ENCODE measurements around the gene MPRIP. TPM values are rescaled to one million over a fixed set of nuclear protein-coding genes. Genes with fewer than 3 reads are reported as not detected.

The MPRIP gene
- polyA plus RNA-seq, 1 donor from 2014 or later: 47.3 TPM

DNA sequence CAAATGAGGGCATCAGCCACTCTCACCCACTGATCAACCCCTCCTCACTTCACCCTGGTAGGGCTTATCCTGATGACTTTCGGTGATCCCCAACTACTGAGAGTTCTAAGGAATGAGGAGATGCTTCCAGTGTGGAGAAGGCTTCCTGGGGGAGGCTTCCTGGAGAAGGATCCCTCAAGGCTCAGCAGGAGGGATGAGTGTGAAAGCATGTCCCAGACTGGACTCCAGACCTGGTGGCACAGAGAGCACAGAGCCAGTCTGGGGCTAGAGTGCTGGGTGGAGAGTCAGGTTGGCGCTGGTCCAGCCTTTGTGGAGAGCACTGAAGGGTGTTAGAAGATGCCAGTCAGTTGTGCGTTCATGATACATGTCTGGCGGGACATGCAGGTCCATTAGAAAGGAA lies 110.1 kb downstream of the MPRIP start:
- Histone ChIP-seq H3K9ac (ENCODE audit: low read length) (no peak overlapping the region), H2AFZ (ENCODE audit: low read depth, low read length) (no peak overlapping the region), H3K27me3 (ENCODE audit: insufficient read depth, low read depth, low read length) (no peaks in the 10 kb centered on the region), H3K9me2 (ENCODE audit: insufficient read depth, low read length) (no peaks in the 10 kb centered on the region), H3K79me2 (replicated peaks; ENCODE audit: insufficient read depth, low read length) (no peaks in the 10 kb centered on the region), H3F3A (ENCODE audit: insufficient read depth, low read length, poor library complexity, severe bottlenecking) (no peaks in the 10 kb centered on the region), H3K27ac (ENCODE audit: low read length) (no peak overlapping the region), H3K36me3 (ENCODE audit: insufficient read depth, low read length) (peaks cover 7% of the 10 kb centered on the region), H3K9me3 (ENCODE audit: low read length) (no peaks in the 10 kb centered on the region), H3K4me3 (ENCODE audit: low read length) (no peak overlapping the region), H4K20me1 (ENCODE audit: insufficient read depth) (no peaks in the 10 kb centered on the region), H3K4me2 (ENCODE audit: low read length) (no peak overlapping the region)
- TF ChIP-seq EP300 (conservative IDR thresholded peaks at IDR 0.05; ENCODE audit: poor library complexity, severe bottlenecking) (no peak), MXI1 (conservative IDR thresholded peaks at IDR 0.05; ENCODE audit: poor library complexity, severe bottlenecking) (no peak), POLR2AphosphoS5 (IDR thresholded peaks at IDR 0.05) (no peak), TAF1 (IDR thresholded peaks at IDR 0.05; ENCODE audit: low read depth) (no peak), SMC3 (conservative IDR thresholded peaks at IDR 0.05; ENCODE audit: poor library complexity) (no peak), EZH2 (IDR thresholded peaks at IDR 0.05; ENCODE audit: borderline replicate concordance, insufficient read depth, low read length, poor library complexity, severe bottlenecking) (no peak), RAD21 (conservative IDR thresholded peaks at IDR 0.05) (no peak)
- TF ChIP-seq, protein P1, sequence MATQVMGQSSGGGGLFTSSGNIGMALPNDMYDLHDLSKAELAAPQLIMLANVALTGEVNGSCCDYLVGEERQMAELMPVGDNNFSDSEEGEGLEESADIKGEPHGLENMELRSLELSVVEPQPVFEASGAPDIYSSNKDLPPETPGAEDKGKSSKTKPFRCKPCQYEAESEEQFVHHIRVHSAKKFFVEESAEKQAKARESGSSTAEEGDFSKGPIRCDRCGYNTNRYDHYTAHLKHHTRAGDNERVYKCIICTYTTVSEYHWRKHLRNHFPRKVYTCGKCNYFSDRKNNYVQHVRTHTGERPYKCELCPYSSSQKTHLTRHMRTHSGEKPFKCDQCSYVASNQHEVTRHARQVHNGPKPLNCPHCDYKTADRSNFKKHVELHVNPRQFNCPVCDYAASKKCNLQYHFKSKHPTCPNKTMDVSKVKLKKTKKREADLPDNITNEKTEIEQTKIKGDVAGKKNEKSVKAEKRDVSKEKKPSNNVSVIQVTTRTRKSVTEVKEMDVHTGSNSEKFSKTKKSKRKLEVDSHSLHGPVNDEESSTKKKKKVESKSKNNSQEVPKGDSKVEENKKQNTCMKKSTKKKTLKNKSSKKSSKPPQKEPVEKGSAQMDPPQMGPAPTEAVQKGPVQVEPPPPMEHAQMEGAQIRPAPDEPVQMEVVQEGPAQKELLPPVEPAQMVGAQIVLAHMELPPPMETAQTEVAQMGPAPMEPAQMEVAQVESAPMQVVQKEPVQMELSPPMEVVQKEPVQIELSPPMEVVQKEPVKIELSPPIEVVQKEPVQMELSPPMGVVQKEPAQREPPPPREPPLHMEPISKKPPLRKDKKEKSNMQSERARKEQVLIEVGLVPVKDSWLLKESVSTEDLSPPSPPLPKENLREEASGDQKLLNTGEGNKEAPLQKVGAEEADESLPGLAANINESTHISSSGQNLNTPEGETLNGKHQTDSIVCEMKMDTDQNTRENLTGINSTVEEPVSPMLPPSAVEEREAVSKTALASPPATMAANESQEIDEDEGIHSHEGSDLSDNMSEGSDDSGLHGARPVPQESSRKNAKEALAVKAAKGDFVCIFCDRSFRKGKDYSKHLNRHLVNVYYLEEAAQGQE (IDR thresholded peaks at IDR 0.05; ENCODE audit: borderline replicate concordance): no peak
- TF ChIP-seq, protein P2, sequence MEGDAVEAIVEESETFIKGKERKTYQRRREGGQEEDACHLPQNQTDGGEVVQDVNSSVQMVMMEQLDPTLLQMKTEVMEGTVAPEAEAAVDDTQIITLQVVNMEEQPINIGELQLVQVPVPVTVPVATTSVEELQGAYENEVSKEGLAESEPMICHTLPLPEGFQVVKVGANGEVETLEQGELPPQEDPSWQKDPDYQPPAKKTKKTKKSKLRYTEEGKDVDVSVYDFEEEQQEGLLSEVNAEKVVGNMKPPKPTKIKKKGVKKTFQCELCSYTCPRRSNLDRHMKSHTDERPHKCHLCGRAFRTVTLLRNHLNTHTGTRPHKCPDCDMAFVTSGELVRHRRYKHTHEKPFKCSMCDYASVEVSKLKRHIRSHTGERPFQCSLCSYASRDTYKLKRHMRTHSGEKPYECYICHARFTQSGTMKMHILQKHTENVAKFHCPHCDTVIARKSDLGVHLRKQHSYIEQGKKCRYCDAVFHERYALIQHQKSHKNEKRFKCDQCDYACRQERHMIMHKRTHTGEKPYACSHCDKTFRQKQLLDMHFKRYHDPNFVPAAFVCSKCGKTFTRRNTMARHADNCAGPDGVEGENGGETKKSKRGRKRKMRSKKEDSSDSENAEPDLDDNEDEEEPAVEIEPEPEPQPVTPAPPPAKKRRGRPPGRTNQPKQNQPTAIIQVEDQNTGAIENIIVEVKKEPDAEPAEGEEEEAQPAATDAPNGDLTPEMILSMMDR (IDR thresholded peaks at IDR 0.05; ENCODE audit: poor library complexity, severe bottlenecking): no peak

DNA sequence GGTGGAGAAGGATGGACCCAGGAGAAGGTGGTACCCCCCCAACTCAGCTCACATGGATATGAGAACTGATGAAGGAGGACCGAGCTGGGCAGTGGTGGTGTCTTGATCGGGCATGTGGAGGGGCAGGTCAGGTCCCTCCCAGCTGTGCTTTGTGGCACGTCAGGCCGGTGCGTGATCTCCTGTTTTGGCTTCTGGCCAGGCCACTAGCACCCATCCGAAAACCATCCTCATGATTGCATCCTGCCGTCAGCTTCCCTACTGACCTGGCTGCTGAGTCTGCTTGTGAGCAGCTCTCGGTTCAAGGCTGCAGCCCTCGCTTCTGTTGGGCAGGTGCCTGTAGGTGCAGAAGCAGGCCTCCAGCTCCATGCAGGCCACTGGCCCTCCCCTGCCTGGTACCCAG lies 110.8 kb downstream of the MPRIP start:
- H3K9me3 ChIP-seq (ENCODE audit: low read length): no peaks in the 10 kb centered on the region
- TF ChIP-seq POLR2AphosphoS5 (IDR thresholded peaks at IDR 0.05) (no peak), TAF1 (IDR thresholded peaks at IDR 0.05; ENCODE audit: low read depth) (no peak)
- no peak overlapping the region for H3K27ac ChIP-seq (ENCODE audit: low read length)
- H3K36me3 ChIP-seq (ENCODE audit: insufficient read depth, low read length): no peaks in the 10 kb centered on the region
- no peak overlapping the region for H3K9ac ChIP-seq (ENCODE audit: low read length)
- no peak overlapping the region for H3K4me2 ChIP-seq (ENCODE audit: low read length)
- H3K79me2 ChIP-seq (replicated peaks; ENCODE audit: insufficient read depth, low read length): no peaks in the 10 kb centered on the region
- no peak overlapping the region for H3K4me3 ChIP-seq (ENCODE audit: low read length)
- H4K20me1 ChIP-seq (ENCODE audit: insufficient read depth): no peaks in the 10 kb centered on the region
- no peaks in the 10 kb centered on the region for H3K27me3 ChIP-seq (ENCODE audit: insufficient read depth, low read depth, low read length)
- H3K9me2 ChIP-seq (ENCODE audit: insufficient read depth, low read length): no peaks in the 10 kb centered on the region
- H2AFZ ChIP-seq (ENCODE audit: low read depth, low read length): no peak overlapping the region
- H3F3A ChIP-seq (ENCODE audit: insufficient read depth, low read length, poor library complexity, severe bottlenecking): no peaks in the 10 kb centered on the region

DNA sequence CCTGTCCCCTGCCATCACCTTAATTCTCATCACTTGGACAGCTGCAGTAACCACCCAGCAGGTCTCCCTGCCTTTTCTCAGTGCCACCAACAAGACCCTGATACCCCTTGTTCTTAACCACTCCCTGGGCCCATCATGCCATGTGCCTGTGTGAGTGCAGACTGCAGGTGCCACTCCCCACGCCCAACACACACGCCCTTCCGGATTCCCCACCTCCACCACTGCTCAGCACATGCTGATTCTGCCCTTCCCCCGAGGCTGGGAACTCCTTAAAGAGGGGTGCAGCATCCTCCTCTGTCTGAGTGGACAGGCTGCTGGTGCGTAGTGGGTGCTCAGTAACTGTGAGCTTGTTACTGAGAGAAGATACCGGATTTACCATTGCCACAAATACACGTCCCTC lies 111.5 kb downstream of the MPRIP start:
- Histone ChIP-seq H3K9me2 (ENCODE audit: insufficient read depth, low read length) (no peaks in the 10 kb centered on the region), H3K27ac (ENCODE audit: low read length) (no peak overlapping the region), H4K20me1 (ENCODE audit: insufficient read depth) (no peaks in the 10 kb centered on the region), H3F3A (ENCODE audit: insufficient read depth, low read length, poor library complexity, severe bottlenecking) (no peaks in the 10 kb centered on the region), H3K27me3 (ENCODE audit: insufficient read depth, low read depth, low read length) (no peaks in the 10 kb centered on the region), H3K9ac (ENCODE audit: low read length) (no peak overlapping the region), H3K4me2 (ENCODE audit: low read length) (no peak overlapping the region), H3K9me3 (ENCODE audit: low read length) (no peaks in the 10 kb centered on the region), H3K79me2 (replicated peaks; ENCODE audit: insufficient read depth, low read length) (no peaks in the 10 kb centered on the region), H2AFZ (ENCODE audit: low read depth, low read length) (no peak overlapping the region), H3K36me3 (ENCODE audit: insufficient read depth, low read length) (no peaks in the 10 kb centered on the region), H3K4me3 (ENCODE audit: low read length) (no peak overlapping the region)
- TF ChIP-seq RAD21 (conservative IDR thresholded peaks at IDR 0.05) (no peak), MXI1 (conservative IDR thresholded peaks at IDR 0.05; ENCODE audit: poor library complexity, severe bottlenecking) (no peak), EZH2 (IDR thresholded peaks at IDR 0.05; ENCODE audit: borderline replicate concordance, insufficient read depth, low read length, poor library complexity, severe bottlenecking) (no peak), POLR2AphosphoS5 (IDR thresholded peaks at IDR 0.05) (no peak), SMC3 (conservative IDR thresholded peaks at IDR 0.05; ENCODE audit: poor library complexity) (no peak), EP300 (conservative IDR thresholded peaks at IDR 0.05; ENCODE audit: poor library complexity, severe bottlenecking) (no peak), TAF1 (IDR thresholded peaks at IDR 0.05; ENCODE audit: low read depth) (no peak)
- TF ChIP-seq, protein P2 (IDR thresholded peaks at IDR 0.05; ENCODE audit: poor library complexity, severe bottlenecking): no peak
- TF ChIP-seq, protein P1 (IDR thresholded peaks at IDR 0.05; ENCODE audit: borderline replicate concordance): no peak
